Mesodermal cell (in vitro differentiated cells): ENCODE data around the gene OR6N1.

Source experiments
- H3K27ac ChIP-seq: 2 replicates; pipeline ENCODE4 v1.7.0; 2013; ENCODE audit warnings: mild to moderate bottlenecking, low read depth, low read length, moderate library complexity; ENCODE audit not compliant: severe bottlenecking
- H3K36me3 ChIP-seq: 2 replicates; pipeline ENCODE4 v1.7.1; 2013; ENCODE audit warnings: mild to moderate bottlenecking, low read length, moderate library complexity; ENCODE audit not compliant: control insufficient read depth, insufficient read depth
- H3K4me1 ChIP-seq: one replicate; pipeline ENCODE4 v1.7.1; 2013; ENCODE audit warnings: mild to moderate bottlenecking, low read length; ENCODE audit not compliant: insufficient read depth, control insufficient read depth, poor library complexity, severe bottlenecking
- H3K4me3 ChIP-seq: 2 replicates; pipeline ENCODE4 v1.7.0; 2013; ENCODE audit warnings: low read length, control low read depth, mild to moderate bottlenecking; ENCODE audit not compliant: insufficient read depth, poor library complexity, severe bottlenecking; ENCODE audit errors: extremely low read depth
- H3K9me3 ChIP-seq: 2 replicates; pipeline ENCODE4 v1.7.1; 2013; ENCODE audit warnings: mild to moderate bottlenecking, low read length, moderate library complexity; ENCODE audit not compliant: control insufficient read depth
- WGBS, 2 experiments: methylation state at CpG; one replicate each; pipeline ENCODE4 v1.1.5; 2013; ENCODE audit warnings: missing lambda C conversion rate in 2 of 2; ENCODE audit not compliant: insufficient coverage in 2 of 2; 5-methylcytosine and 5-hydroxymethylcytosine counted together

Gene OR6N1

DNA sequence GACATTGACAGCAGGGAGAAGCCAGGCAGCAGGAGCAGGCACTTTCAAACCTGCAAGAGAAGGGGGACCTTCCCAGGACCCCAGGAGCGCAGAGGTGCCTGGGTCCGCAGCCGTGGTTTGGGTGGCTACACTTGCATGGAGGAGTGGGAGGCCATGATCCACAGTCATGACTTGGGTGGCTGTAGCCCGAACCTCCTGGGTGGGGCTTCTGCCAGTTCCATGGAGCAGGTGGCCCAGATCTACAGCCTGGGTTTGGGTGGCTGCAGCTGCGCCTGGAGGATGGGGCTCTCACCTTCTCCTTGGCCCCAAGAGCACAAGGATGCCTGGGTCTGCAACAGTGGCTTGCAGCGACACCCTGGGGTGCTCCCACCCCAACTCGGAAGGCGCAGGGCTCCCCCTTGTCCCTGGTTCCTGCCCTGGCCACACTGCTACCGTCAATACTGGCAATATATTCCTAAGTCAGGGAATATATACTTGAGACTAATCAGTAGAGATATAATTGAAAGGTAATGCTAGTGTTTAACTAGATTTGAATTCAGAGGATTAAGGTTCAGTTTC lies 19.8 kb downstream of the OR6N1 start:
- no peak overlapping the region for H3K27ac ChIP-seq
- WGBS, 2 experiments = 91 to 96% methylated on average over 4 to 6 of the region's 9 CpGs

DNA sequence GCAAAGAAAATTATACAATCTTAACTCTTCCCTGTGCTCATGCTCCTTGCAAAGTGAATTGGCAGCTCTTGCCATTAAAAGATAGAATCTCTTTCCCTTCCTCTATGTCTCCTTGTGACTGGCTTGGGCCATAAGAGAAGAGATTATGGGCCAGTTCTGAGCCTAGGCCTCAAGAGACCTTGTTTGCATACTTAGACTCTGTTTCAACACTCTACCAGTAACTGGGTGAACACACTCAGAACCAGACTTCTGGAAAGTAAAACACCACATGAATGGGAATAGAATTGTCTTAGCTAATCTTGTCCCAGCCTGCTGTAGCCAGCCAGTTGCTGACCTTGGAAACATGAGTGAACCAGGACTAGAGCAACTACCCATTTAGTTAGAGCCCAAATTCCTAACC lies 36.1 kb downstream of the OR6N1 start:
- H3K36me3 ChIP-seq = no peaks in the 10 kb centered on the region
- peaks cover 3% of the 10 kb centered on the region for H3K4me1 ChIP-seq
- H3K9me3 ChIP-seq = no peaks in the 10 kb centered on the region
- no peak overlapping the region for H3K27ac ChIP-seq
- H3K4me3 ChIP-seq = no peak overlapping the region

More for the DNA sequence above, 19.8 kb downstream of the OR6N1 start:
- Histone ChIP-seq H3K4me3 (no peak overlapping the region), H3K4me1 (no peaks in the 10 kb centered on the region), H3K36me3 (no peaks in the 10 kb centered on the region), H3K9me3 (no peaks in the 10 kb centered on the region)

DNA sequence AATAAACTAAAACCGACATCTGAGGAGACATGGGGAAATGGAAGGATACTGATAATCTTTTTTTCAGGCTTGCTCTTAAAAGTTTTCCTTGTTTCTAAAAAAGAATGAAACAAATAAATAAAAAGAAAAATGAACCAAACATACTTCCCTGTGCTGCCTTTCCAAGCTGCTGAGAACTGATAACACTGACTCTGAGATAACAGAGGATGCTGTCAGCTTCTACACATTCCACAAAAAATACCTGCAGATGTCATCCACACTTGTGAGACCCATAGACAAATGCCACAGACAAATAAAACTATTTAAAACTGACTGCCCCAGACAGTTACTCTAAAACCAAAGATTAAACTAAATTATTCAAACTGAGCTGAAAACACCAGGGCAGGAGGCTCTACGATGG lies 39.5 kb downstream of the OR6N1 start:
- WGBS, 2 experiments = 100% methylated on average over 1 of the region's 2 CpGs
- H3K27ac ChIP-seq = no peak overlapping the region
- no peaks in the 10 kb centered on the region for H3K36me3 ChIP-seq
- H3K4me1 ChIP-seq = peaks cover 3% of the 10 kb centered on the region
- H3K4me3 ChIP-seq = no peak overlapping the region
- H3K9me3 ChIP-seq = no peaks in the 10 kb centered on the region

DNA sequence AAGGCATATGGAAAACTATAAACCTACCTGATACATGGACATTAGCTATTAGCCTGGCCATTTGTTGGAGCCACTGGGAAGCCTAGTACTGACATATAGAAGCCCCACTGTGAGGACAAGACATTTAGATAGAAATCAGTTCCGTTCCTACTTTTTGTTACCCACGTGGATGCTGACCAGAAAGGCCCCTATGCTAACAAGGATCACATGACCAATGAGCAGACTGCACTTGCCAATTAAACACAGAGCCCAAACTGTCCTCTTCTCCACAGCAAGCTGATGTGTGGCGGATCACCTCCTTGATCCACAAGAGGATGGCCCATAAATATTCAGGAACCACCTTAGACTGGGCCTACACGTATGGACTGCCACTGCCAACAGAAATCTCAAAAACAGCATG lies 40.3 kb downstream of the OR6N1 start:
- Histone ChIP-seq H3K4me3 (no peak overlapping the region), H3K4me1 (peaks cover 3% of the 10 kb centered on the region), H3K9me3 (no peaks in the 10 kb centered on the region), H3K36me3 (no peaks in the 10 kb centered on the region), H3K27ac (no peak overlapping the region)
- WGBS, 2 experiments = 85 to 100% methylated on average over 3 to 4 of the region's 4 CpGs

DNA sequence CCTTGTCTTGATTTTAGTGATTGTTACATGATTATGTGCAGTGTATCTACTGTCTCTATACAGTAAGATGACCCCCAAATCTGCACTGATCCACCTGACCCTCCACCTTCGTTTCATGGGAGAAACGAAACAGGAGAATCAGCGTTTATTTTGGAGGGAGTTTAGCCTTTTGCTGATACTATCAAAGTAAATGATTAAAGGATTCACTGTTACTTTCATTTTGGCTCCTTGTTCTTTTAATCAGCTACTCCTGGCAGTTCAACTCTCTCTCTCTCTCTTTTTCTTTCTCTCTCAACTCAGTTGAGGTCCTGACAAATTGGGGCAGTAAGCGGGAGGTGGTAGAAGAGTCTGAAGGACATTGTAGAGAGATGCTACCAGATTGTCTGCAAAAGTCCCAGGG lies 41.5 kb downstream of the OR6N1 start:
- Histone ChIP-seq H3K9me3 (no peaks in the 10 kb centered on the region), H3K27ac (no peak overlapping the region), H3K4me1 (peaks cover 3% of the 10 kb centered on the region), H3K4me3 (no peak overlapping the region), H3K36me3 (no peaks in the 10 kb centered on the region)
- WGBS, 2 experiments = no CpG with 5 or more reads among the region's 4 CpGs

DNA sequence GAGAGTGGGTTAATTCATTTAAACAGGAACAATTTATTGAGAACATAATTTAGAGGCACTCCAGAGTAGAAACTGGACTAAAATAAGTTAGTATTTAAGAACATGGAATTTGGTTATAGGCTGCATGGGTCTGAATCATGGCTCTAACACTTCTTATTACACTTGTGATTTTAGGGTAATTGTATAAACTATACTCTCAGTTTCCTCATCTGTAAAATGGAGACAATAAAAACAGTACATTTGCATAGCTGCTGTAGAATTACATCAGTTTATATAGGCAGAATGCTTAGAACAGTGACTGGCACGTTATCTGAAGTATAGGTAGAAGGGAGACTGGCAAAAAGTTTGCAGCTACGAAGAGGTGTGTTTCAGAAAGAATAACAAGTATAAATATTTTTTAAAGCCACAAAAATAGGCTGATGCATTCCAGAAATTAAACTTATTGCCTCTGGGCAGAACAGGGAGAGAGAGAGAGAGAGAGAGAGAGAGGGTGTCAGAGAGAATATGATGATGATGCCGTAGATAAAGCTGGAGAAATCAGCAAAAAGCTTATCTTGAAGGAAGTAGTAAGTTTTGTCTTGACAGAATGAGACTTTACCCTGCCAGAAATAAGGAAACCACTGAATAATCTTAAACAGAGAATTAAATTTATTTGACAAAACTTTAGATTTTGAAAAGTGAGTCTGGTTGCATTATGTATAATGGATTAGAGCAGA lies 43.3 kb downstream of the OR6N1 start:
- Histone ChIP-seq H3K4me3 (no peak overlapping the region), H3K9me3 (no peaks in the 10 kb centered on the region), H3K4me1 (peaks cover 3% of the 10 kb centered on the region), H3K36me3 (no peaks in the 10 kb centered on the region), H3K27ac (no peak overlapping the region)
- WGBS, 2 experiments = no CpG with 5 or more reads among the region's 3 CpGs

DNA sequence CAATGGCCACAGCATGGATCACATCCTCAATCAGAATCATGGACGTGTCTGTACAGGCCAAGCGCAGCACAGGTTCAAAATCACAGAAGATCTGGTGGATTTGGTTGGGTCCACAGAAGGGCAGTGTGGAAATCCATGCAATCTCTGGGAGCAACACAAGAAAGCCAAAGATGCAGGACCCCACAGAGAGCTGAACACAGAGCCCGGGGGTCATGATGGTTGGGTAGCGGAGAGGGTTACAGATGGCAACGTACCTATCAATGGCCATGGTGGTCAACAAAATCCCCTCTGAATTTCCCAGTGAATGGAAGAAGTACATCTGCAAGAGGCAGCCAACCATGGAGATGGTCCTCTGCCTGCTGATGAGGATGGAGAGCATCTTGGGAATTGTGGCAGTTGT lies 47.6 kb downstream of the OR6N1 start:
- Histone ChIP-seq H3K4me1 (no peaks in the 10 kb centered on the region), H3K27ac (no peak overlapping the region), H3K4me3 (no peak overlapping the region), H3K36me3 (no peaks in the 10 kb centered on the region), H3K9me3 (no peaks in the 10 kb centered on the region)
- 89 to 93% methylated on average over 4 to 5 of the region's 5 CpGs for WGBS, 2 experiments

DNA sequence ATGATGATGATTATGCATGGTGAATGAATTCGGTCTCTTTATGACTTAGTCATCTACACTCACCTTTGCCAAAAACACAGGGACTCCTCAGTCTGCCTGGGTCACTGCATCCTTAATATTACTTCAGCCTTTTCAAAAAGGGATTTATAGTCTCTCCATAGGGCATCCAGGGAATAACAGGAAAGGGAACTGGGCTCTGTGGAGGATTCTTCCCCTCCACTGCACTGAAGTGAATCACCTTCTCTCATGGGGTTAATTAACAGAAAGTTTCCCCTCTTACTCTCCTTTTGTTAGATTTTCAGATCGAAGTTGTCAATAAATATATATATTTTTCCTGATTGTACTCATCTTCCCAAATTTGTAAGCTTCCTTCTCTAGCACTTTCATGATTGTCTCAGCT lies 51.4 kb downstream of the OR6N1 start, which contains the start of gene OR6K3:
Gene OR6K3 (minus strand): TSS at position 101 of the 400 bp plus-strand sequence. CDS start 2,605 bp downstream, outside the sequence.
- Histone ChIP-seq H3K4me1 (no peaks in the 10 kb centered on the region), H3K27ac (no peak within 1 kb of the TSS), H3K4me3 (no peak within 1 kb of the TSS), H3K9me3 (no peaks in the 10 kb centered on the region), H3K36me3 (no peaks in the 10 kb centered on the region)
- no CpG with 5 or more reads among the region's 2 CpGs for WGBS, 2 experiments

DNA sequence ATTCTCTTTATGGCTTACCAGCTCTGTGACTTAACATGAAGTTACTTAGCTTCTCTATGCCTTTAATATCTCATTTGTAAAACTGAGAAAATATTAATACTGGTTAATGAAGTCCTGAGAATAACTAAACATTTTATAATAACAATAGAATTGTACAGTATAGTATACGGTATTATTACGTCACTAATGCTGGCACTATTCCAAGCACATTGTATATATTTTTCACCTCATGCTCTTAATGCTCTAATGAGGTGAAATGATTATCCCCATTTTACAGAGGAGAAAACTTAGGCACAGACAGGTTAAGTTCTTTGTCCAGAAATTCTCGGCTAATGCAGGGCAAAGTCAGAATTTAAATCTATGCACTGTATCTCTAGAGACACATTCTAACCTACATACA lies 52.3 kb downstream of the OR6N1 start:
- no peak overlapping the region for H3K27ac ChIP-seq
- H3K4me1 ChIP-seq = no peaks in the 10 kb centered on the region
- H3K36me3 ChIP-seq = no peaks in the 10 kb centered on the region
- no CpG with 5 or more reads among the region's 3 CpGs for whole genome bisulfite sequencing, 2 experiments
- no peak overlapping the region for H3K4me3 ChIP-seq
- H3K9me3 ChIP-seq = no peaks in the 10 kb centered on the region

DNA sequence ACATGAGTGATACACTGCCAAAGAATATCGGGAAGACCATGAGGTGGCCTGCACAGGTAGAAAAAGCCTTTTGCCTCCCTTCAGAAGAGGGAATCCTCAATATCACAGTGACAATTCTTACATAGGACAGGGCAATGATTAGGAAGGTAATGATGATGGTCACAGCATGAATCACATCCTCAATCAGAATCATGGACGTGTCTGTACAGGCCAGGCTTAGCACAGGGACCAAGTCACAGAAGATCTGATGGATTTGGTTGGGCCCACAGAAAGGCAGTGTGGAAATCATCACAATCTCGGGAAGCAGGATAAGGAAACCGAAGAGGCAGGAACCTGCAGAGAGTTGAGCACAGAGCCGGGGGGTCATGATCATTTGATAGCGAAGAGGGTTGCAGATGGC lies 54.7 kb downstream of the OR6N1 start:
- H3K9me3 ChIP-seq = no peaks in the 10 kb centered on the region
- H3K4me1 ChIP-seq = no peaks in the 10 kb centered on the region
- H3K36me3 ChIP-seq = no peaks in the 10 kb centered on the region
- no peak overlapping the region for H3K27ac ChIP-seq
- WGBS, 2 experiments = 73 to 80% methylated on average over 5 to 6 of the region's 6 CpGs
- no peak overlapping the region for H3K4me3 ChIP-seq

DNA sequence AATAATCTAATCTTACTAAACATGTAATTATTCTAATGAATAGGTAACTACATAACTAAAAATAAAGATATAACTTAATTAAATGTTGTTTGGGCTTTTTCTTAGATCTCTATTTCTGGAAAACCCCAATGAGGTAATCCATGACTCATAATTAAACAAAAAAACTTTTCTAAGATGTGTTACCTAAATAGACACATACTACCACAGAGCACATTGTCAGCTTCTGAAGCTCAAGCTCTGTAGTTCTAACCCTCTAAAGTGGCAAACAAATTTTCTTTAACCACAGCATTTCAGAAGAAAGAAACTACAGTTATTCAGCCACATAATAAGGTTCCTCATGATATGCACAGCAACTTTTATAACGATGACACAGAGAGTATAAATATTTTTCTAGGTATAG lies 55.7 kb downstream of the OR6N1 start:
- no peak overlapping the region for H3K4me3 ChIP-seq
- WGBS, 2 experiments = no CpG with 5 or more reads among the region's 1 CpG
- no peaks in the 10 kb centered on the region for H3K36me3 ChIP-seq
- H3K27ac ChIP-seq = no peak overlapping the region
- no peaks in the 10 kb centered on the region for H3K9me3 ChIP-seq
- H3K4me1 ChIP-seq = no peaks in the 10 kb centered on the region
